OCI-LY1 (cell line): ENCODE results near the gene BTG4.
A peak's percentile ranks its signal among the peaks of the same experiment; 100 is the strongest.

Experiments used
- H2AFZ ChIP-seq: fragments of 200-600 bp; sonication (generic), shearing (Covaris generic); 2 replicates; pipeline ENCODE4 v1.6.0; 2014; ENCODE audit warnings: antibody characterized with exemption, mild to moderate bottlenecking, low read length
- H3F3A ChIP-seq: fragments of 200-600 bp; sonication (generic), shearing (Covaris generic); 2 replicates; pipeline ENCODE4 v1.6.0; 2014; ENCODE audit warnings: mild to moderate bottlenecking, antibody characterized with exemption, low read length, moderate library complexity; ENCODE audit not compliant: insufficient read depth
- H3K27ac ChIP-seq: fragments of 200-600 bp; sonication (generic); 2 replicates; pipeline ENCODE4 v1.5.1; 2014; ENCODE audit warnings: low read length, mixed run types, mild to moderate bottlenecking, low read depth; ENCODE audit not compliant: poor library complexity, severe bottlenecking
- H3K27me3 ChIP-seq: fragments of 200-600 bp; sonication (generic); 2 replicates; pipeline ENCODE4 v1.6.0; 2014; ENCODE audit warnings: antibody characterized with exemption, mild to moderate bottlenecking, low read length, moderate library complexity; ENCODE audit not compliant: insufficient read depth
- H3K36me3 ChIP-seq: fragments of 200-600 bp; sonication (generic); 2 replicates; pipeline ENCODE4 v1.6.1; 2014; ENCODE audit warnings: mild to moderate bottlenecking, antibody characterized with exemption, low read length, moderate library complexity, mixed read lengths; ENCODE audit not compliant: insufficient read depth
- H3K4me1 ChIP-seq: fragments of 200-600 bp; sonication (generic); 2 replicates; pipeline ENCODE4 v1.5.1; 2014; ENCODE audit warnings: mild to moderate bottlenecking, low read length, moderate library complexity; ENCODE audit not compliant: insufficient read depth, severe bottlenecking
- H3K4me2 ChIP-seq: fragments of 200-600 bp; sonication (generic), shearing (Covaris generic); 2 replicates; pipeline ENCODE4 v1.6.1; 2014; ENCODE audit warnings: low read length
- H3K4me3 ChIP-seq: fragments of 200-600 bp; sonication (generic); 2 replicates; pipeline ENCODE4 v1.5.1; 2014; ENCODE audit warnings: low read length, low read depth, mild to moderate bottlenecking, mixed read lengths; ENCODE audit not compliant: poor library complexity, severe bottlenecking
- H3K79me2 ChIP-seq: fragments of 200-600 bp; shearing (Covaris generic); 2 replicates; pipeline ENCODE4 v1.6.1; 2016; ENCODE audit warnings: mixed run types, low read length, mixed read lengths; ENCODE audit not compliant: insufficient read depth
- H3K9ac ChIP-seq: fragments of 200-600 bp; sonication (generic), shearing (Covaris generic); 2 replicates; pipeline ENCODE4 v1.6.1; 2014; ENCODE audit warnings: mild to moderate bottlenecking, low read length, mixed read lengths
- H3K9me2 ChIP-seq: fragments of 200-600 bp; sonication (generic), shearing (Covaris generic); 2 replicates; pipeline ENCODE4 v1.6.1; 2014; ENCODE audit warnings: low read depth, mild to moderate bottlenecking, low read length, mixed read lengths
- H3K9me3 ChIP-seq: fragments of 200-600 bp; shearing (Covaris generic); 2 replicates; pipeline ENCODE4 v1.6.1; 2014; ENCODE audit warnings: low read length, mixed read lengths
- H4K20me1 ChIP-seq: fragments of 200-600 bp; sonication (generic), shearing (Covaris generic); 2 replicates; pipeline ENCODE4 v1.6.0; 2016; ENCODE audit warnings: mild to moderate bottlenecking, low read length; ENCODE audit not compliant: insufficient read depth
- CTCF ChIP-seq: fragments of 200-600 bp; sonication (generic), shearing (Covaris generic); IDR thresholded peaks from 2 replicates; pipeline ENCODE4 v1.5.1; 2017; ENCODE audit warnings: mild to moderate bottlenecking, antibody characterized with exemption, low read length, moderate library complexity, mixed read lengths
- EZH2 ChIP-seq: fragments of 200-600 bp; sonication (generic), shearing (Covaris generic); IDR thresholded peaks from 2 replicates; pipeline ENCODE4 v1.8.0; 2017; ENCODE audit warnings: borderline replicate concordance, mixed run types, mild to moderate bottlenecking, antibody characterized with exemption, low read length, moderate library complexity, mixed read lengths

The BTG4 gene

DNA sequence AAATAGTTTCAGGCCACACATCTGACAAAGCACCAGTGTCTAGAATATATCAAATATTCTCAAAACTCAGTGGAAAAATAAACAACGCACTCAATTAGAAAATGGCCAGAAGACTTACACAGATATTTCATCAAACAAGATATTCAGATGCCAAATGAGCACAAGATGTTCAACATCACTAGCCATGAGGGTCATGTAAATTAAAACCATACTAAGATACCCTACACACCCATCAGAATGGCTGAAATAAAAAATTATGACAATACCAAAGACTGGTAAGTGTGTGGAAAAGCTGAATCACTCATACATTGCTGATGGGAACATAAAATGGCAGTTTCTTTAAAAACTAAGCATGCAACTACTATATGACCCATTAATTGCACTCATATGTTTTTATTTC lies 21.7 kb downstream of the BTG4 start:
- no peaks in the 10 kb centered on the region for H3K27me3 ChIP-seq
- H2AFZ ChIP-seq, result no peak overlapping the region
- no peaks in the 10 kb centered on the region for H3F3A ChIP-seq
- H3K9me3 ChIP-seq, result peaks cover 7% of the 10 kb centered on the region; the same call in 1 of the 2 replicates
- no peaks in the 10 kb centered on the region for H3K79me2 ChIP-seq
- no peaks in the 10 kb centered on the region for H3K9me2 ChIP-seq
- no peak overlapping the region for H3K4me3 ChIP-seq
- TF ChIP-seq EZH2 (no peak), CTCF (no peak)
- H3K4me1 ChIP-seq, result no peaks in the 10 kb centered on the region
- H3K27ac ChIP-seq, result no peak overlapping the region
- no peaks in the 10 kb centered on the region for H4K20me1 ChIP-seq
- H3K36me3 ChIP-seq, result no peaks in the 10 kb centered on the region
- no peak overlapping the region for H3K9ac ChIP-seq
- H3K4me2 ChIP-seq, result no peak overlapping the region

- TF ChIP-seq EZH2 (no peak), CTCF (no peak)
- H3K27ac ChIP-seq, result no peak overlapping the region
- H3K9ac ChIP-seq, result no peak overlapping the region
- H3K9me2 ChIP-seq, result no peaks in the 10 kb centered on the region; the same call in 1 of the 2 replicates
- H3K4me1 ChIP-seq, result no peaks in the 10 kb centered on the region
- H3F3A ChIP-seq, result no peaks in the 10 kb centered on the region
- H3K27me3 ChIP-seq, result no peaks in the 10 kb centered on the region
- H3K36me3 ChIP-seq, result no peaks in the 10 kb centered on the region
- H4K20me1 ChIP-seq, result no peaks in the 10 kb centered on the region
- H3K9me3 ChIP-seq, result peaks cover 17% of the 10 kb centered on the region; the same call in 1 of the 2 replicates
- no peak overlapping the region for H3K4me2 ChIP-seq
- H3K79me2 ChIP-seq, result no peaks in the 10 kb centered on the region
- no peak overlapping the region for H2AFZ ChIP-seq
- H3K4me3 ChIP-seq, result no peak overlapping the region
These were observed 28.8 kb downstream of the BTG4 start for GRCh38 chr11:111483431-111483830.

GRCh38 chr11:111479666-111480065 lies 32.5 kb downstream of the BTG4 start:
- Histone ChIP-seq H3K4me1 (no peaks in the 10 kb centered on the region), H3K9ac (no peak overlapping the region), H3F3A (no peaks in the 10 kb centered on the region), H3K27me3 (no peaks in the 10 kb centered on the region; the same call in 1 of the 2 replicates), H2AFZ (no peak overlapping the region), H3K9me2 (no peaks in the 10 kb centered on the region; the same call in 1 of the 2 replicates), H3K79me2 (no peaks in the 10 kb centered on the region), H4K20me1 (no peaks in the 10 kb centered on the region), H3K4me2 (no peak overlapping the region), H3K4me3 (no peak overlapping the region), H3K27ac (no peak overlapping the region), H3K9me3 (peaks cover 12% of the 10 kb centered on the region; the same call in 1 of the 2 replicates), H3K36me3 (no peaks in the 10 kb centered on the region)
- TF ChIP-seq CTCF, result peak; percentile 28
- TF ChIP-seq EZH2, result no peak
